Measurements from ENCODE around the gene FOXL3. TPM values are rescaled to one million over a fixed set of nuclear protein-coding genes. Genes with fewer than 3 reads are reported as not detected.

Gene FOXL3
- total and polyA plus RNA-seq, 4 donors = not detected

GRCh38 chr7:301291-302053, 11.5 kb downstream of the FOXL3 start:
- 85 to 90% methylated on average over 34 of the region's 34 CpGs for WGBS, 2 donors
- TF ChIP-seq, protein P1, sequence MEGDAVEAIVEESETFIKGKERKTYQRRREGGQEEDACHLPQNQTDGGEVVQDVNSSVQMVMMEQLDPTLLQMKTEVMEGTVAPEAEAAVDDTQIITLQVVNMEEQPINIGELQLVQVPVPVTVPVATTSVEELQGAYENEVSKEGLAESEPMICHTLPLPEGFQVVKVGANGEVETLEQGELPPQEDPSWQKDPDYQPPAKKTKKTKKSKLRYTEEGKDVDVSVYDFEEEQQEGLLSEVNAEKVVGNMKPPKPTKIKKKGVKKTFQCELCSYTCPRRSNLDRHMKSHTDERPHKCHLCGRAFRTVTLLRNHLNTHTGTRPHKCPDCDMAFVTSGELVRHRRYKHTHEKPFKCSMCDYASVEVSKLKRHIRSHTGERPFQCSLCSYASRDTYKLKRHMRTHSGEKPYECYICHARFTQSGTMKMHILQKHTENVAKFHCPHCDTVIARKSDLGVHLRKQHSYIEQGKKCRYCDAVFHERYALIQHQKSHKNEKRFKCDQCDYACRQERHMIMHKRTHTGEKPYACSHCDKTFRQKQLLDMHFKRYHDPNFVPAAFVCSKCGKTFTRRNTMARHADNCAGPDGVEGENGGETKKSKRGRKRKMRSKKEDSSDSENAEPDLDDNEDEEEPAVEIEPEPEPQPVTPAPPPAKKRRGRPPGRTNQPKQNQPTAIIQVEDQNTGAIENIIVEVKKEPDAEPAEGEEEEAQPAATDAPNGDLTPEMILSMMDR (IDR thresholded peaks at IDR 0.05; ENCODE audit: control extremely low read depth, extremely low read depth) = no peak
- H3K9ac ChIP-seq (ENCODE audit: insufficient read depth in 1 of 2, low read length in 2 of 2) = no peak overlapping the region

GRCh38 chr7:302054-302992, 12.4 kb downstream of the FOXL3 start:
- Histone ChIP-seq H3K27me3 (ENCODE audit: control insufficient read depth in 3 of 3, insufficient read depth in 3 of 3, low read length in 2 of 3) (peaks cover 0 to 2% (median 2%) of the 10 kb centered on the region in 3 donors), H3K4me1 (ENCODE audit: control insufficient read depth in 5 of 5, insufficient read depth in 5 of 5, low read length in 5 of 5) (no peaks in the 10 kb centered on the region), H3K27ac (ENCODE audit: low read depth in 1 of 2, low read length in 1 of 2) (no peak overlapping the region), H3K9me3 (ENCODE audit: control insufficient read depth in 4 of 4, insufficient read depth in 3 of 4, low read length in 3 of 4) (peaks cover 0 to 2% (median 0%) of the 10 kb centered on the region in 4 donors), H3K9ac (ENCODE audit: insufficient read depth in 1 of 2, low read length in 2 of 2) (no peak overlapping the region), H3K36me3 (ENCODE audit: control insufficient read depth in 4 of 4, insufficient read depth in 4 of 4, low read length in 4 of 4) (no peaks in the 10 kb centered on the region), H3K4me3 (no peak overlapping the region)
- no peak for ATAC-seq (ENCODE audit: insufficient read depth, low FRiP score)
- WGBS, 2 donors = 94 to 96% methylated on average over 18 of the region's 18 CpGs
- DNase-seq = peak in 1 of 3 donors; percentile 3
- TF ChIP-seq, protein P1 (IDR thresholded peaks at IDR 0.05; ENCODE audit: control extremely low read depth, extremely low read depth) = no peak

More at GRCh38 chr7:301291-302053, 11.5 kb downstream of the FOXL3 start:
- no peak for ATAC-seq (ENCODE audit: insufficient read depth, low FRiP score)
- no peak overlapping the region for H3K27ac ChIP-seq (ENCODE audit: low read depth in 1 of 2, low read length in 1 of 2)
- no peaks in the 10 kb centered on the region for H3K4me1 ChIP-seq (ENCODE audit: control insufficient read depth in 5 of 5, insufficient read depth in 5 of 5, low read length in 5 of 5)
- no peaks in the 10 kb centered on the region for H3K36me3 ChIP-seq (ENCODE audit: control insufficient read depth in 4 of 4, insufficient read depth in 4 of 4, low read length in 4 of 4)
- peaks cover 0 to 2% (median 0%) of the 10 kb centered on the region in 4 donors for H3K9me3 ChIP-seq (ENCODE audit: control insufficient read depth in 4 of 4, insufficient read depth in 3 of 4, low read length in 3 of 4)
- H3K27me3 ChIP-seq (ENCODE audit: control insufficient read depth in 3 of 3, insufficient read depth in 3 of 3, low read length in 2 of 3) = peaks cover 0 to 2% (median 2%) of the 10 kb centered on the region in 3 donors
- DNase-seq = no peak
- no peak overlapping the region for H3K4me3 ChIP-seq

- peak in 1 of 3 donors; percentile 4 for DNase-seq
- Histone ChIP-seq H3K27ac (ENCODE audit: low read depth in 1 of 2, low read length in 1 of 2) (no peak overlapping the region), H3K4me3 (no peak overlapping the region), H3K27me3 (ENCODE audit: control insufficient read depth in 3 of 3, insufficient read depth in 3 of 3, low read length in 2 of 3) (peaks cover 0 to 2% (median under 1%) of the 10 kb centered on the region in 3 donors), H3K9me3 (ENCODE audit: control insufficient read depth in 4 of 4, insufficient read depth in 3 of 4, low read length in 3 of 4) (peaks cover 0 to 2% (median 0%) of the 10 kb centered on the region in 4 donors), H3K9ac (ENCODE audit: insufficient read depth in 1 of 2, low read length in 2 of 2) (no peak overlapping the region), H3K4me1 (ENCODE audit: control insufficient read depth in 5 of 5, insufficient read depth in 5 of 5, low read length in 5 of 5) (no peaks in the 10 kb centered on the region), H3K36me3 (ENCODE audit: control insufficient read depth in 4 of 4, insufficient read depth in 4 of 4, low read length in 4 of 4) (no peaks in the 10 kb centered on the region)
- TF ChIP-seq, protein P1 (IDR thresholded peaks at IDR 0.05; ENCODE audit: control extremely low read depth, extremely low read depth) = no peak
- no peak for ATAC-seq (ENCODE audit: insufficient read depth, low FRiP score)
- 91 to 93% methylated on average over 11 of the region's 11 CpGs for WGBS, 2 donors
Measured at GRCh38 chr7:303425-303824, 13.5 kb downstream of the FOXL3 start.
